DMS53 (cell line): ENCODE data around the gene ZHX3.

Experiments
- DNase-seq: peaks from one replicate; lab custom pipeline; 2025; lab: John Stamatoyannopoulos, UW

Gene ZHX3

GRCh38 chr20:41352666-41353065 lies 35.1 kb upstream of the ZHX3 start:
- no peak for DNase-seq

GRCh38 chr20:41352106-41352505 lies 34.6 kb upstream of the ZHX3 start:
- DNase-seq: peak; percentile 16

GRCh38 chr20:41350408-41350962 lies 33.0 kb upstream of the ZHX3 start:
- DNase-seq: no peak

- no peak for DNase-seq
These were observed 32.4 kb upstream of the ZHX3 start for GRCh38 chr20:41349943-41350342.

- no peak for DNase-seq
These were observed 31.7 kb upstream of the ZHX3 start for GRCh38 chr20:41349266-41349665.

- DNase-seq: no peak
These were observed 31.1 kb upstream of the ZHX3 start for GRCh38 chr20:41348430-41349172.

- no peak for DNase-seq
These were observed 30.2 kb upstream of the ZHX3 start for GRCh38 chr20:41347523-41348429.

- no peak for DNase-seq
These were observed 28.2 kb upstream of the ZHX3 start for GRCh38 chr20:41345729-41346067.

- no peak for DNase-seq
These were observed 27.6 kb upstream of the ZHX3 start for GRCh38 chr20:41344938-41345728.

- DNase-seq: no peak
These were observed 26.9 kb upstream of the ZHX3 start for GRCh38 chr20:41344477-41344876.

- no peak for DNase-seq
These were observed 25.2 kb upstream of the ZHX3 start for GRCh38 chr20:41342474-41343464.

- peak; percentile 95 for DNase-seq
These were observed 23.0 kb upstream of the ZHX3 start, which contains the start of gene LPIN3 for GRCh38 chr20:41340327-41341055. TSS of gene LPIN3 (plus strand) at chr20:41340821. CDS start at chr20:41345804, 4,983 bp downstream.

- DNase-seq: peak; percentile 95
These were observed 22.4 kb upstream of the ZHX3 start for GRCh38 chr20:41339957-41340326.

- no peak for DNase-seq
These were observed 19.4 kb upstream of the ZHX3 start for GRCh38 chr20:41336711-41337492.

- no peak for DNase-seq
These were observed 18.1 kb upstream of the ZHX3 start for GRCh38 chr20:41335591-41335990.

- DNase-seq: no peak
These were observed 17.2 kb upstream of the ZHX3 start for GRCh38 chr20:41334443-41335421.

GRCh38 chr20:41334036-41334435 lies 16.5 kb upstream of the ZHX3 start:
- no peak for DNase-seq

GRCh38 chr20:41331731-41332130 lies 14.2 kb upstream of the ZHX3 start:
- peak; percentile 46 for DNase-seq
